ENCODE measurements around the gene XPO4. TPM values are rescaled to one million over a fixed set of nuclear protein-coding genes. Genes with fewer than 3 reads are reported as not detected.

Gene XPO4
- total and polyA plus RNA-seq, 2 of the 13 experiments (the other 11 are each of a cell fraction or from before 2014, with no cell fraction given) = 8.4 to 24.8 TPM

GRCh38 chr13:20819715-20820114 is 82.8 kb downstream of the XPO4 start (continued):
- TF ChIP-seq ZBTB49 (CRISPR knock-in tag; IDR thresholded peaks at IDR 0.05; ENCODE audit: borderline replicate concordance) (no peak), ARID4A (CRISPR knock-in tag; IDR thresholded peaks at IDR 0.05; ENCODE audit: borderline replicate concordance) (no peak), THAP9 (CRISPR knock-in tag; IDR thresholded peaks at IDR 0.05; ENCODE audit: borderline replicate concordance) (no peak), ZNF850 (CRISPR knock-in tag; conservative IDR thresholded peaks at IDR 0.05) (no peak), AHDC1 (CRISPR knock-in tag; IDR thresholded peaks at IDR 0.05; ENCODE audit: borderline replicate concordance) (no peak), HNRNPUL1 (IDR thresholded peaks at IDR 0.05; ENCODE audit: low read depth, low read length) (no peak), ZNF678 (CRISPR knock-in tag; IDR thresholded peaks at IDR 0.05) (no peak), GRHL1 (CRISPR knock-in tag; conservative IDR thresholded peaks at IDR 0.05) (no peak)

All from HepG2 (cell line).